ENCODE data around the gene HOXA9. TPM values are rescaled to one million over a fixed set of nuclear protein-coding genes. Genes with fewer than 3 reads are reported as not detected.
A peak's percentile ranks its signal among the peaks of the same experiment; 100 is the strongest.

HOXA9 gene
- polyA plus RNA-seq, 1 of the 3 experiments (the other 2 are of a cell fraction) = not detected

- Histone ChIP-seq H3F3A (replicated peaks; ENCODE audit: insufficient read depth) (no peaks in the 10 kb centered on the region), H4K20me1 (ENCODE audit: insufficient read depth) (peaks cover 6% of the 10 kb centered on the region; the same call in 1 of the 2 replicates), H3K27me3 (ENCODE audit: insufficient read depth) (peaks cover 100% of the 10 kb centered on the region), H3K27ac (ENCODE audit: low read depth in 2 of 2, low read length in 1 of 2) (no peak overlapping the region), H3K9me3 (no peaks in the 10 kb centered on the region), H3K36me3 (replicated peaks in 1 of 2; ENCODE audit: control insufficient read depth in 1 of 2, insufficient read depth in 2 of 2, low read length in 1 of 2) (no peaks in the 10 kb centered on the region), H3K9ac (no peak overlapping the region), H3K9me2 (no peaks in the 10 kb centered on the region), H2AFZ (ENCODE audit: low read depth) (peak overlapping the region; percentile 73; the same call in 1 of the 2 replicates), H3K79me2 (ENCODE audit: insufficient read depth) (no peaks in the 10 kb centered on the region), H3K4me3 (ENCODE audit: low read depth in 2 of 2, low read length in 1 of 2) (peak overlapping the region; percentile 32 to 63), H3K4me1 (ENCODE audit: control insufficient read depth in 1 of 2, insufficient read depth in 2 of 2, low read depth in 1 of 2, low read length in 1 of 2) (peaks cover 0 to 9% of the 10 kb centered on the region in 2 experiments; a peak in 1 of 4 replicates), H3K4me2 (peak overlapping the region; percentile 76)
- TF ChIP-seq SMC3 (IDR thresholded peaks at IDR 0.05; ENCODE audit: low read depth, low read length) = peak; percentile 68
- TF ChIP-seq USF2 (IDR thresholded peaks at IDR 0.05; ENCODE audit: borderline replicate concordance, low read depth, low read length) = no peak
- TF ChIP-seq MAX (IDR thresholded peaks at IDR 0.05; ENCODE audit: low read depth) = peak; percentile 32; the same call in 1 of the 2 replicates
- peak; percentile 91 for TF ChIP-seq CTCF (IDR thresholded peaks at IDR 0.05)
- peak; percentile 19 for TF ChIP-seq CHD2 (IDR thresholded peaks at IDR 0.05; ENCODE audit: low read length, partially characterized antibody)
- TF ChIP-seq RAD21 (IDR thresholded peaks at IDR 0.05; ENCODE audit: low read length) = peak; percentile 51
- TF ChIP-seq ZBTB33 (IDR thresholded peaks at IDR 0.05; ENCODE audit: borderline replicate concordance, low read depth) = no peak
- 0 out of 2 replicates have a peak, but pooled peaks have one; percentile 36 for TF ChIP-seq YY1 (IDR thresholded peaks at IDR 0.05; ENCODE audit: low read depth)
- TF ChIP-seq TAF1 (IDR thresholded peaks at IDR 0.05; ENCODE audit: borderline replicate concordance, low read depth, low read length) = no peak
- no peak for TF ChIP-seq GATA2 (CRISPR knock-in tag; IDR thresholded peaks at IDR 0.05)
- TF ChIP-seq REST (IDR thresholded peaks at IDR 0.05; ENCODE audit: low read depth, low read length) = peak; percentile 81
- TF ChIP-seq RCOR1 (IDR thresholded peaks at IDR 0.05; ENCODE audit: low read length) = 0 out of 2 replicates have a peak, but pooled peaks have one; percentile 43
- TF ChIP-seq EZH2phosphoT487 (IDR thresholded peaks at IDR 0.05; ENCODE audit: borderline replicate concordance, low read depth) = peak; percentile 87; the same call in 1 of the 2 replicates
- TF ChIP-seq PBX3 (IDR thresholded peaks at IDR 0.05) = peak; percentile 95
- TF ChIP-seq EP300 (IDR thresholded peaks at IDR 0.05; ENCODE audit: borderline replicate concordance in 1 of 2, low read depth in 1 of 2, low read length in 1 of 2) = peak in 1 of 2 experiments; percentile 40; a peak in 1 of 4 replicates
- ChIA-PET POLR2A (no interaction called here), CTCF (interaction anchor here (0.6 to 10.9 kb wide), 54 partner anchors 8 to 1258 kb away, joined by 3 to 270 read pairs (median 4); partner anchors contain the start of genes HOXA10, HOXA13, HOXA4 and HOXA7)
- WGBS (ENCODE audit: low lambda C conversion rate) = 3% methylated on average over 51 of the region's 58 CpGs
- DNase-seq = peak; percentile 96
Observed at GRCh38 chr7:27150568-27151340, 14.6 kb downstream of the HOXA9 start.
